ELF-1 (cell line): ENCODE measurements around the gene RGMB.

Source experiments
- DNase-seq: peaks from one replicate; pipeline ENCODE4 v3.0.0-alpha.2; 2016; ENCODE audit warnings: low read depth, low spot score

RGMB gene

DNA sequence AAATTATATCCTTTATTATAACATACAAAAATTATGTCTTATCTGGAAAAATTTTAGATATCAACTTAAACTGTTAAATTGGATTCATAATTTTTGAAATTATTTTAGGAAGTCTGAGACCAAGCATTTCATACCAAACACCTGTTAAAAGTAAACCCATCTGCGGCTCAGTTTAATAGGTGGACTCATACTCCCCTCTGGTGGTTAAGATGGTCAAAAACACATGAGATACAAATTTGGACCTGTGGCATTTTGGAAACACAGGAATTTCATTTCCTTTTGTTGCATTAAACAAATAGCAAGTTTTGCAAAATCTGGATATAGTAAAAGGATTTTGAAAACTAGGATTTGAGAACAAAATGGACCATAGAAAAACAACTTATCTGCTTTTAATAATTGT lies 53.7 kb downstream of the RGMB start:
- DNase-seq: no peak

DNA sequence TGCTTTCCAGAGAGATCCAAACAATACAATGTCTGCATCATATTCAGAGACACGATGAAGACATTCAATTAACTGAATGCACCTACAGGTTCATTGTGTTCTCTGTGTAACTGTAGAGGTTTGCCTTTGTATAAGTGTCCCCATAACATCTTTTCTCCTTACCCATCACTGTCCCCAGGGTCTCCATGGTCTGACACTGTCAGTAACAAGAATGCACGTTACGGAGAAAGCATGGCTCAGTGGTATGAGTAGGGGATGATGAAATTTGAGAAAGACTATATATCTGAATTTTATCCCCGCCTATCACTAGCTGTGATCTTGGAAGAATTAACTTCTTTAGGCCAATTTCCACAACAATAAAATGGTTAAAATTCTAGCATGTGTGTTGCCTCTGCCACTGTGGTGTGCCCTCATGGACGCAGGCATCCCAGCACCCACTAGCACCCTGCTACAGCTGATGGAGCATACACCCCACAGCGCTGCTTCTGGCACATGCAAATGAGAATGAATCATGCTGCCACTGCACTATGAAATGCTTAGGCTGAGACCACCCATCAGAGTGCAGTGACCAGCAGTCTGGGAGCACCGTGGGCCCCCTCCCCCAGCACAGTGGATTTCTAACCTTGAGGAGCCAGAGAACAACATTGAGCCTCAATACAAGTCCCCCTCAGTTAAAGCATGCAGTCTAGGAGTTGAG lies 54.3 kb downstream of the RGMB start:
- DNase-seq: no peak

DNA sequence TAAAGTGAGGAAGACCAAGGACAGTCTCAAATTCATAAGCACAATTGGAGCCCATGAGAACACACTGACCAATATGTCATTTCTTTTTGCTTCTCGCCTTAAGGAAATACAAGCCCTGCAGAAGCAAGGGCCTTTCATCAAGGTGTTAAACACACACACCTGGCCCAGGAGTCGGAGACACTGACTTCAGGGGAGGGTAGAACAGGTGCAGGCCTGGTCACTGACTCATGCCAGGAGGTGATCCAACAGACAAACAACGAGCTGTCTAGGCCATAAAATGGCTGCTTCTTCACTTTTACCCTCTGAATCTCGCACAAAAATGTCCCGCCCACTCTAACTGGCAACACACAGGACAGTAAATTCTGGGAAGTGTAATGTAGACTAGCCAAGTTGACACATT lies 62.7 kb downstream of the RGMB start:
- DNase-seq: no peak

DNA sequence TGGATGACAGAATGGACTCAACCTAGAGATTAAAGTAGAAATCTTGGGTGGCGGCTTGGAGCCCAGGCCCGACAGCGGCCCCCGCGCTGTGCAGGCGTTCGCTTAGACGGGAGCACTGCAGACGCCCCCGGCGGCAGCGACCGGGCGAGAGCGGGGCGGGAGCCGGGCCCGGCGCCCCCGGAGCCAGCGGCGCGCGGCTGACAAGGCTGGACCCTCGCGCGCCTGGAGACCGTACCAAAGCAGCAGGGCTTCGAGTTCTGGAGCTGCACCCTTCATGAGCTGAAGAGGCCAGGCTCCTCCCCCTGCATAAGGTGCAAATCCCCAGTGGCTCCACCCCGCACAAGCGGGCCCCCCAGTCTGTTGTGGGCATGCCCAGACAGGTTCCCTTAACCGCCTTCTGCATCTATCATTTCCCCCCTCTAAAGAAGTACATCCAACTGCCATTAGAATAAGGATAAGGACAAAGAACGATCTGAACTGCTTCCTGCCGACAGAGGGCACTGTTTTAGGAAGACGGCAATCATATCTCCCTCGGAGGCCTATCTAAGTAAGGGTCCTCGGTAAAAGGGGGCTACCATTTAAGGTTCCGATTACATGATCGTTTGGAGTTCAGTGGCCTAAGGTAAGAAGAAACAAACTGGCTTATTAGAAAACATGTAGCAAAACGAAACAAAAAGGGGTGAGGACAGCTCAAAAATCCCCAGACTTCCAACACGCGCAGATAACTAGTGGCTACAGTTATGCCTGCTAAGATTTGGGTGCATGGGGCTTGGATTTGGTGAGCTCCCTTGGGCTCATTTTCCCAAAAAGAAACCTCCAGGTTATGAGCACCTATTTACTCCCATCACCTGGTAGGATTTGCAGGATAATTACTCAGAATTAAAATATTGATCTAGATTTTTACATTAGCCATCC lies 66.3 kb downstream of the RGMB start:
- no peak for DNase-seq

GRCh38 chr5:98840946-98841345 lies 67.5 kb downstream of the RGMB start:
- DNase-seq: no peak

- DNase-seq: no peak
These were observed 70.0 kb downstream of the RGMB start for GRCh38 chr5:98843481-98843880.

DNA sequence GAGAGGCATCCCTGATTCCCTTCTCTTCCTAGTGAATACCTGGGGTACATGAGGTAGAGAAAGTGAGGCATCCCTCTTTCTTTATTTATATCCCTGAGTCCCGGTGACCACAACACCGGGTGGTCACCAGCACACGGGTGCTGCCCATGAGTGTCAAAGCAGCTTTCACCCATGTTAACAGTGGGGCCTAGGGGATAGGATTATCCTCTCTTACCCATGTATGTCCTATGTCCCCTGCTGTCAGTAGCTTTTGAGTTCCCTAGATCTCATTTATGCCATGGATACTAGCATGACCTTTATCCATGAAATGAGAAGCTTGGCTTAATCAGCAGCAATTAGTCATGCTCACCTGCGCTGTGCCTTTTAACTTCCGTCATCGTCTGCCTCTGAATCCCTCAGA lies 71.4 kb downstream of the RGMB start:
- no peak for DNase-seq

DNA sequence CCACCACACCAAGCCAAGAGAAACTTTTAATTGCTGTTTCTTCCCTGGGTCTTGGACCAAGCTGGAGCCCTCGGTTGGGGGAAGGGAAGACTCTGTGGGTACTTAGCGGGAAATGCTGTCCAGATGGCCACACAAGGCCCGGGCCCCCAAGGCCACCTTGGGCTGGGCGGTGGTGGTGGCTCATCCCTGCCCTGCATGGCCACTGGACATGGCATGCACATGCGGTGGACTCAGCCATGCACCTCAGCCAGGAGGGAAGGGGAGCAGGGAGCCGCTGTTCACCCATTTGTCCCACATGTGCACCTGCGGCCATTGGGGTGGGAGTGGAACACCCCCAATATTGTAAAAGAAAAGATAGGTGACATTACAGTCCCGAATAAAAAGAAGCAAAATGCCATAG lies 72.4 kb downstream of the RGMB start:
- DNase-seq: no peak
